GM23338 (cell line): Measurements from ENCODE around the gene ARHGEF11.

Source experiments
- CREB1 ChIP-seq: fragments of 250-450 bp; sonication (Bioruptor Pico); IDR thresholded peaks from 2 replicates; pipeline ENCODE4 v1.5.0; 2020; ENCODE audit warnings: low read depth, mild to moderate bottlenecking, moderate library complexity
- CTCF ChIP-seq, 2 experiments: fragments of 200-600 bp in 1 of 2; sonication (generic) in 1 of 2; conservative IDR thresholded peaks; 2 replicates each; pipeline versions ENCODE4 v1.5.1 to v1.6.1; 2016 to 2017; ENCODE audit warnings: antibody characterized with exemption in 2 of 2, low read depth in 2 of 2, mild to moderate bottlenecking in 2 of 2, moderate library complexity in 1 of 2
- EZH2 ChIP-seq: fragments of 200-600 bp; sonication (generic); IDR thresholded peaks from one replicate; pipeline ENCODE4 v1.8.0; 2017; ENCODE audit warnings: antibody characterized with exemption, mild to moderate bottlenecking, low read depth; ENCODE audit not compliant: unreplicated experiment
- EZH2phosphoT487 ChIP-seq: fragments of 200-600 bp; sonication (generic); IDR thresholded peaks from one replicate; pipeline ENCODE4 v1.8.1; 2018; ENCODE audit warnings: antibody characterized with exemption; ENCODE audit not compliant: unreplicated experiment
- JUNB ChIP-seq: IDR thresholded peaks from one replicate; pipeline ENCODE4 v1.6.1; 2016; ENCODE audit warnings: antibody characterized with exemption; ENCODE audit not compliant: unreplicated experiment
- NANOG ChIP-seq: IDR thresholded peaks from 2 replicates; pipeline ENCODE4 v1.6.1; 2016; ENCODE audit warnings: antibody characterized with exemption, borderline replicate concordance
- POLR2AphosphoS5 ChIP-seq: IDR thresholded peaks from 2 replicates; pipeline ENCODE4 v1.6.1; 2016; ENCODE audit warnings: antibody characterized with exemption, low read depth
- STAT1 ChIP-seq: IDR thresholded peaks from one replicate; pipeline ENCODE4 v1.6.1; 2016; ENCODE audit warnings: antibody characterized with exemption; ENCODE audit not compliant: unreplicated experiment
- ZNF114 ChIP-seq: fragments of 250-450 bp; sonication (Bioruptor Pico); IDR thresholded peaks from 2 replicates; pipeline ENCODE4 v1.5.0; 2020; ENCODE audit warnings: mild to moderate bottlenecking, moderate library complexity
- ZNF331 ChIP-seq: fragments of 250-450 bp; sonication (Bioruptor Pico); IDR thresholded peaks from 2 replicates; pipeline ENCODE4 v1.5.0; 2020; ENCODE audit warnings: low read depth, mild to moderate bottlenecking, moderate library complexity
- ZNF462 ChIP-seq: fragments of 250-450 bp; sonication (Bioruptor Pico); IDR thresholded peaks from 2 replicates; pipeline ENCODE4 v1.5.0; 2020; ENCODE audit warnings: mild to moderate bottlenecking, moderate library complexity
- TF ChIP-seq, protein P1 (sequence below): IDR thresholded peaks from one replicate; pipeline ENCODE4 v1.6.1; 2018; ENCODE audit warnings: antibody characterized with exemption; ENCODE audit not compliant: unreplicated experiment
- TF ChIP-seq, protein P2 (sequence below): IDR thresholded peaks from 2 replicates; pipeline ENCODE4 v1.6.1; 2016; ENCODE audit warnings: antibody characterized with exemption

GRCh38 chr1:156947818-156948525 lies 97.6 kb downstream of the ARHGEF11 start:
- TF ChIP-seq CTCF (conservative IDR thresholded peaks at IDR 0.05; ENCODE audit: low read depth in 2 of 2) (no peak), POLR2AphosphoS5 (no peak), EZH2phosphoT487 (no peak), EZH2 (no peak), JUNB (no peak), ZNF114 (CRISPR knock-in tag) (no peak), ZNF331 (CRISPR knock-in tag) (no peak), CREB1 (CRISPR knock-in tag) (no peak), STAT1 (no peak), ZNF462 (CRISPR knock-in tag) (no peak), NANOG (no peak)
- TF ChIP-seq, protein P1, sequence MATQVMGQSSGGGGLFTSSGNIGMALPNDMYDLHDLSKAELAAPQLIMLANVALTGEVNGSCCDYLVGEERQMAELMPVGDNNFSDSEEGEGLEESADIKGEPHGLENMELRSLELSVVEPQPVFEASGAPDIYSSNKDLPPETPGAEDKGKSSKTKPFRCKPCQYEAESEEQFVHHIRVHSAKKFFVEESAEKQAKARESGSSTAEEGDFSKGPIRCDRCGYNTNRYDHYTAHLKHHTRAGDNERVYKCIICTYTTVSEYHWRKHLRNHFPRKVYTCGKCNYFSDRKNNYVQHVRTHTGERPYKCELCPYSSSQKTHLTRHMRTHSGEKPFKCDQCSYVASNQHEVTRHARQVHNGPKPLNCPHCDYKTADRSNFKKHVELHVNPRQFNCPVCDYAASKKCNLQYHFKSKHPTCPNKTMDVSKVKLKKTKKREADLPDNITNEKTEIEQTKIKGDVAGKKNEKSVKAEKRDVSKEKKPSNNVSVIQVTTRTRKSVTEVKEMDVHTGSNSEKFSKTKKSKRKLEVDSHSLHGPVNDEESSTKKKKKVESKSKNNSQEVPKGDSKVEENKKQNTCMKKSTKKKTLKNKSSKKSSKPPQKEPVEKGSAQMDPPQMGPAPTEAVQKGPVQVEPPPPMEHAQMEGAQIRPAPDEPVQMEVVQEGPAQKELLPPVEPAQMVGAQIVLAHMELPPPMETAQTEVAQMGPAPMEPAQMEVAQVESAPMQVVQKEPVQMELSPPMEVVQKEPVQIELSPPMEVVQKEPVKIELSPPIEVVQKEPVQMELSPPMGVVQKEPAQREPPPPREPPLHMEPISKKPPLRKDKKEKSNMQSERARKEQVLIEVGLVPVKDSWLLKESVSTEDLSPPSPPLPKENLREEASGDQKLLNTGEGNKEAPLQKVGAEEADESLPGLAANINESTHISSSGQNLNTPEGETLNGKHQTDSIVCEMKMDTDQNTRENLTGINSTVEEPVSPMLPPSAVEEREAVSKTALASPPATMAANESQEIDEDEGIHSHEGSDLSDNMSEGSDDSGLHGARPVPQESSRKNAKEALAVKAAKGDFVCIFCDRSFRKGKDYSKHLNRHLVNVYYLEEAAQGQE: no peak
- TF ChIP-seq, protein P2, sequence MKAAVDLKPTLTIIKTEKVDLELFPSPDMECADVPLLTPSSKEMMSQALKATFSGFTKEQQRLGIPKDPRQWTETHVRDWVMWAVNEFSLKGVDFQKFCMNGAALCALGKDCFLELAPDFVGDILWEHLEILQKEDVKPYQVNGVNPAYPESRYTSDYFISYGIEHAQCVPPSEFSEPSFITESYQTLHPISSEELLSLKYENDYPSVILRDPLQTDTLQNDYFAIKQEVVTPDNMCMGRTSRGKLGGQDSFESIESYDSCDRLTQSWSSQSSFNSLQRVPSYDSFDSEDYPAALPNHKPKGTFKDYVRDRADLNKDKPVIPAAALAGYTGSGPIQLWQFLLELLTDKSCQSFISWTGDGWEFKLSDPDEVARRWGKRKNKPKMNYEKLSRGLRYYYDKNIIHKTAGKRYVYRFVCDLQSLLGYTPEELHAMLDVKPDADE: no peak
